Effector memory CD8-positive, alpha-beta T cell (primary cell): ENCODE data around the gene SLITRK6.
"Not testable (repeated sequence)": the region's sequence is repeated elsewhere in the genome, so short reads cannot be mapped to it uniquely, and the experiment has no call there.

Source experiments
- ATAC-seq: fragments of 150-1000 bp; cut with Tn5 transposase; replicated peaks from 2 replicates; pipeline ENCODE4 v1.10.0; 2021; ENCODE audit warnings: mild to moderate bottlenecking, moderate library complexity
- DNase-seq, 3 experiments: peaks; one replicate each; pipeline ENCODE4 v3.0.0; 2021
- H3K27ac Mint-ChIP-seq, 2 donors: one replicate each; pipeline ENCODE4 v1.8.0; 2022; ENCODE audit warnings: mild to moderate bottlenecking in 2 of 2, mixed read lengths in 2 of 2, moderate library complexity in 2 of 2
- H3K27me3 Mint-ChIP-seq, 2 donors: one replicate each; pipeline ENCODE4 v1.8.0; 2022; ENCODE audit warnings: mixed read lengths in 2 of 2
- H3K36me3 Mint-ChIP-seq: one replicate; pipeline ENCODE4 v1.8.0; 2022; ENCODE audit warnings: mild to moderate bottlenecking, moderate library complexity, mixed read lengths; ENCODE audit not compliant: insufficient read depth
- H3K4me1 Mint-ChIP-seq, 2 donors: one replicate each; pipeline ENCODE4 v1.8.0; 2022; ENCODE audit warnings: low read depth in 2 of 2, mixed read lengths in 2 of 2
- H3K4me3 Mint-ChIP-seq, 2 donors: one replicate each; pipeline ENCODE4 v1.8.0; 2022; ENCODE audit warnings: mild to moderate bottlenecking in 2 of 2, mixed read lengths in 2 of 2, moderate library complexity in 2 of 2
- H3K9me3 Mint-ChIP-seq, 2 donors: one replicate each; pipeline ENCODE4 v1.8.0; 2022; ENCODE audit warnings: mixed read lengths in 2 of 2

The SLITRK6 gene

GRCh38 chr13:85797311-85797710, 1.9 kb downstream of the SLITRK6 start:
- no peak for ATAC-seq
- Mint-ChIP-seq H3K36me3 (no peaks in the 10 kb centered on the region), H3K27ac (no peak overlapping the region), H3K4me3 (no peak overlapping the region), H3K27me3 (no peaks in the 10 kb centered on the region), H3K9me3 (peaks cover 8 to 9% of the 10 kb centered on the region in 2 donors), H3K4me1 (no peaks in the 10 kb centered on the region)
- no peak for DNase-seq

DNA sequence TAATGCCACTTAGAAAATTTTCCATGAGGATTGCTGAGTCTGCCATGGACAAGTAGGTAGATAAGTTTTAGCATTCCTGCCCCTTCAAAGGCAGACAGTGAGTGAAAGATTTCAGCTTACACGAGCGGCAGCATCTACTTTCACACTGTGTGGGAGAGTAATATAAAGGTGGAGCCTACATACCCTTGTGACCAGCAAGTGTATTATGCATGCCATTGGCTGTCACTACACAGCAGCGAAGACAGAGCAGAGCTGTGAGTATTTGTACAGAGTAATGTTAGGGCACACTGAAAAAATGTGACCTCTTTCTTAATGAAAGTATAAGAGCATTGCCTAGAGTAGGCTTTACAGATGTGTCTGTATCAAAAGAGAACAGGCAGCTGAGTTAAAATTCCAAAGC, 14.0 kb downstream of the SLITRK6 start:
- H3K27ac Mint-ChIP-seq: no peak overlapping the region
- no peak for DNase-seq
- H3K4me3 Mint-ChIP-seq: no peak overlapping the region
- no peaks in the 10 kb centered on the region for H3K27me3 Mint-ChIP-seq
- no peaks in the 10 kb centered on the region for H3K9me3 Mint-ChIP-seq
- no peak for ATAC-seq
- no peaks in the 10 kb centered on the region for H3K36me3 Mint-ChIP-seq
- no peaks in the 10 kb centered on the region for H3K4me1 Mint-ChIP-seq

GRCh38 chr13:85772367-85772766, 26.9 kb downstream of the SLITRK6 start:
- ATAC-seq (no peak), DNase-seq (no peak)
- no peak overlapping the region for H3K4me3 Mint-ChIP-seq
- H3K36me3 Mint-ChIP-seq: no peaks in the 10 kb centered on the region
- no peaks in the 10 kb centered on the region for H3K27me3 Mint-ChIP-seq
- no peaks in the 10 kb centered on the region for H3K4me1 Mint-ChIP-seq
- H3K27ac Mint-ChIP-seq: no peak overlapping the region
- peaks cover 0 to 2% of the 10 kb centered on the region in 2 donors for H3K9me3 Mint-ChIP-seq

DNA sequence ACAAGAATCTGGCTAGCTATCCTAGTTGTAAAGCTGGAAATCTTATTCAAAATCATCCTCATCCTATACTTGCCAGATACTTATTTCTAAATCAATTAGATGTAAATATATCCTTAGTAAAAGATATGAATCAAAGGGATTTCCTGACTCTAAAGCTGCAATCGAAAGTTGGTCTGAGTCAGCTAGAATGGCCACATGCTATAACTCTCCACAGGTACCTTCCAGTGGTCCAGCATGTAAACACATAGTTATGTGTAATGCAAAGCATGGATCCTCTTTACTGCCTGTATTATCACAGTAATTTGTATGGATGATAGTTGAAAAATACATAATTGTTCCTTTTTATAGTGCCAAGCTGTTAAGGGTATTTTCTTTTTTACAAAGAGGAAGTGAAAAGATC, 27.4 kb downstream of the SLITRK6 start:
- no peak for ATAC-seq
- H3K27me3 Mint-ChIP-seq: no peaks in the 10 kb centered on the region
- no peak overlapping the region for H3K4me3 Mint-ChIP-seq
- DNase-seq: no peak
- no peaks in the 10 kb centered on the region for H3K4me1 Mint-ChIP-seq
- H3K27ac Mint-ChIP-seq: no peak overlapping the region
- H3K9me3 Mint-ChIP-seq: peaks cover 0 to 2% of the 10 kb centered on the region in 2 donors
- H3K36me3 Mint-ChIP-seq: no peaks in the 10 kb centered on the region

- ATAC-seq: no peak
- no peaks in the 10 kb centered on the region for H3K9me3 Mint-ChIP-seq
Observed at GRCh38 chr13:85768946-85769345, 30.3 kb downstream of the SLITRK6 start.

DNA sequence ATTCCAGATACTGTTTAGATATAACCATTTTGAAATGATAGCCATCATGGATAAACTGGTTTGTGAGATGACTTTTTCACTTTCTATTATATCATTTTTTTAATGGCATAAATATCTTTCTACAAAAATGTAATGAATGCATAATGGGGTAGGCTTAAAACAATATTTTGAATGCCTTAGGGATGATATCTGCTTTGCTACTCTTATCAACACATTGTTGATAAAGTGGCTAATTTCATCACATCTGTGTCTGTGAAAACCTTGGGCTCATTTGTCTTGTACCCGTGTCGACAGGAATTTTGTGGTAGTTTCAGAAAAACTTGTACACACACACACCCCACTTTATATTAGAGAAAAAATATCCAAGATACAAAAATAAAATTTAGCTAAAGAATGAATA, 44.1 kb downstream of the SLITRK6 start:
- Mint-ChIP-seq H3K4me3 (no peak overlapping the region), H3K9me3 (no peaks in the 10 kb centered on the region), H3K27me3 (no peaks in the 10 kb centered on the region), H3K4me1 (no peaks in the 10 kb centered on the region), H3K27ac (no peak overlapping the region), H3K36me3 (no peaks in the 10 kb centered on the region)
- DNase-seq (no peak), ATAC-seq (no peak)

More at GRCh38 chr13:85768946-85769345, 30.3 kb downstream of the SLITRK6 start:
- Mint-ChIP-seq H3K4me1 (no peaks in the 10 kb centered on the region), H3K4me3 (no peak overlapping the region), H3K27ac (no peak overlapping the region), H3K36me3 (no peaks in the 10 kb centered on the region), H3K27me3 (no peaks in the 10 kb centered on the region)
- DNase-seq: no peak

- not testable (repeated sequence) for DNase-seq, H3K27ac Mint-ChIP-seq, H3K27me3 Mint-ChIP-seq, H3K4me1 Mint-ChIP-seq, H3K36me3 Mint-ChIP-seq, H3K9me3 Mint-ChIP-seq, H3K4me3 Mint-ChIP-seq, ATAC-seq
Observed at GRCh38 chr13:85743201-85743770, 55.9 kb downstream of the SLITRK6 start.
